ENCODE data around the gene SKA3. TPM values are rescaled to one million over a fixed set of nuclear protein-coding genes. Genes with fewer than 3 reads are reported as not detected.

The SKA3 gene
- total RNA-seq, 2 experiments from 2014 or later, result 39.5 to 41.5 TPM

DNA sequence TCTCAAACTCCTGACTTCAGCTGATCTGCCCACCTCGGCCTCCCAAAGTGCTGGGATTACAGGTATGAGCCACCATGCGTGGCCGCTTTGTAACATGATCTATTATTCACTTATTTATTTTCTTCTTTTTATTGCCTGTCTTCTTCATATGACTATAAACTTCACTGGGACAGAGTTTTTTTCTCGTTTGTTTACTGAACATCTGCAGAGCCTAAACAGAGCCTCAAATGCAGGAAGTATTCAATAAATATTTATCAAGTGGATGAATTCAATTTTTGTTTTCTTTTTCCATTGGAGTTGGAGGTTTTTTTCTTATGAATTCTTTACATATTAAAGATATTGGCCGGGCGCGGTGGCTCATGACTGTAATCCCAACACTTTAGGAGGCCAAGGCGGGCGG, 54.7 kb downstream of the SKA3 start:
- ATAC-seq (no peak), DNase-seq (no peak)
- intact Hi-C loops (cut with micrococcal nuclease), result no loop called here
- H3K36me3 Mint-ChIP-seq (ENCODE audit: low read depth), result no peaks in the 10 kb centered on the region
- no peak overlapping the region for H3K4me3 Mint-ChIP-seq
- CTCF ChIA-PET, result no interaction called here
- no peaks in the 10 kb centered on the region for H3K9me3 Mint-ChIP-seq
- POLR2A ChIA-PET, result no interaction called here
- no peaks in the 10 kb centered on the region for H3K4me1 Mint-ChIP-seq (ENCODE audit: low read depth)
- no peak overlapping the region for H3K27ac Mint-ChIP-seq
- H3K27me3 Mint-ChIP-seq, result no peaks in the 10 kb centered on the region
- TF ChIP-seq, protein P1, sequence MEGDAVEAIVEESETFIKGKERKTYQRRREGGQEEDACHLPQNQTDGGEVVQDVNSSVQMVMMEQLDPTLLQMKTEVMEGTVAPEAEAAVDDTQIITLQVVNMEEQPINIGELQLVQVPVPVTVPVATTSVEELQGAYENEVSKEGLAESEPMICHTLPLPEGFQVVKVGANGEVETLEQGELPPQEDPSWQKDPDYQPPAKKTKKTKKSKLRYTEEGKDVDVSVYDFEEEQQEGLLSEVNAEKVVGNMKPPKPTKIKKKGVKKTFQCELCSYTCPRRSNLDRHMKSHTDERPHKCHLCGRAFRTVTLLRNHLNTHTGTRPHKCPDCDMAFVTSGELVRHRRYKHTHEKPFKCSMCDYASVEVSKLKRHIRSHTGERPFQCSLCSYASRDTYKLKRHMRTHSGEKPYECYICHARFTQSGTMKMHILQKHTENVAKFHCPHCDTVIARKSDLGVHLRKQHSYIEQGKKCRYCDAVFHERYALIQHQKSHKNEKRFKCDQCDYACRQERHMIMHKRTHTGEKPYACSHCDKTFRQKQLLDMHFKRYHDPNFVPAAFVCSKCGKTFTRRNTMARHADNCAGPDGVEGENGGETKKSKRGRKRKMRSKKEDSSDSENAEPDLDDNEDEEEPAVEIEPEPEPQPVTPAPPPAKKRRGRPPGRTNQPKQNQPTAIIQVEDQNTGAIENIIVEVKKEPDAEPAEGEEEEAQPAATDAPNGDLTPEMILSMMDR (IDR thresholded peaks at IDR 0.05), result no peak

DNA sequence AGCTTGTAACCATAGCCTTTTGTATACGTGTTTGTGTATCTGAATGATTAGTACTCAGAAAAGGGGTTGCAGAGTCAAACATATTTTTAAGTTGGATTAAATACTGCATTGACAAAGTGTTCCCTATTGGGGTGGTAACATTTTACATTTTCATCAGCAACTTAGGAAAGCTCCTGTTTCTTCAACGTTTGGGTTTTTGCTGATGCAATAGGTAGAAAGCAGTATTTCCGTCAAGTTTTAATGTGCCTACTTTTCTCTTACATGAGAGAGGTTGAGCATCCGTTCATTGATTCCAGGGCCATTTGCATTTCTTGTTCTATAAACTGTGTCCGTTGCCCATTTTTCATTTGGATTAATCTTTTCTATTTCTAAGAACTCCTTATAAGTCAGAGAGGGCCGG, 56.2 kb downstream of the SKA3 start:
- TF ChIP-seq, protein P1 (IDR thresholded peaks at IDR 0.05), result no peak
- H3K27ac Mint-ChIP-seq, result no peak overlapping the region
- no peaks in the 10 kb centered on the region for H3K9me3 Mint-ChIP-seq
- no peaks in the 10 kb centered on the region for H3K36me3 Mint-ChIP-seq (ENCODE audit: low read depth)
- no peak for ATAC-seq
- H3K4me1 Mint-ChIP-seq (ENCODE audit: low read depth), result no peaks in the 10 kb centered on the region
- H3K4me3 Mint-ChIP-seq, result no peak overlapping the region
- no peak for DNase-seq
- CTCF ChIA-PET, result no interaction called here
- no peaks in the 10 kb centered on the region for H3K27me3 Mint-ChIP-seq
- POLR2A ChIA-PET, result interaction anchor here (0.6 to 0.7 kb wide), 2 partner anchors 190 to 933 kb away, joined by 3 read pairs; no protein-coding TSS in a partner anchor
- intact Hi-C loops (cut with micrococcal nuclease), result no loop called here

DNA sequence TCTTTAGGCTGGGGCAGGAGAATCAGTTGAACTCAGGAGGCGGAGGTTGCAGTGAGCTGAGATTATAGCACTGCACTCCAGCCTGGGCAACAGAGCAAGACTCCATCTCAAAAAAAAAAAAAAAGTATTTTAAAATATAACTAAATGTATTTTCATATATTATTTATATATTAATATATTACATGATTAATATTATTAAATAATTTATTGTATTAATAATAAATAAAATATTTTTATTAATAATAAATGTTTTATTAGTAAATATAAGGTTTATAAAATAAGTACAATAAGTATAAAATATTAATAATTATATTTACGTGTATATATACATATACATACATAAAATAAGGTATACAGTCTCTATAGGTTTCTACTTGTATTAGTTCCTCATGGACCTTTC, 56.8 kb downstream of the SKA3 start:
- ChIA-PET CTCF (no interaction called here), POLR2A (interaction anchor here (0.9 kb wide), 1 partner anchor 29 kb away, joined by 3 read pairs; no protein-coding TSS in a partner anchor)
- Mint-ChIP-seq H3K27me3 (no peaks in the 10 kb centered on the region), H3K36me3 (ENCODE audit: low read depth) (no peaks in the 10 kb centered on the region), H3K4me1 (ENCODE audit: low read depth) (no peaks in the 10 kb centered on the region), H3K4me3 (no peak overlapping the region), H3K9me3 (no peaks in the 10 kb centered on the region), H3K27ac (no peak overlapping the region)
- ATAC-seq (no peak), DNase-seq (no peak)
- intact Hi-C loops (cut with micrococcal nuclease), result no loop called here
- TF ChIP-seq, protein P1 (IDR thresholded peaks at IDR 0.05), result no peak

- no peak for ATAC-seq
- ChIA-PET POLR2A (interaction anchor here (1.0 kb wide), 1 partner anchor 13 kb away, joined by 3 read pairs; no protein-coding TSS in a partner anchor), CTCF (no interaction called here)
- Mint-ChIP-seq H3K27me3 (no peaks in the 10 kb centered on the region), H3K4me1 (ENCODE audit: low read depth) (no peaks in the 10 kb centered on the region), H3K4me3 (no peak overlapping the region), H3K27ac (no peak overlapping the region), H3K36me3 (ENCODE audit: low read depth) (no peaks in the 10 kb centered on the region), H3K9me3 (no peaks in the 10 kb centered on the region)
- intact Hi-C loops (cut with micrococcal nuclease), result no loop called here
- no peak for DNase-seq
- TF ChIP-seq, protein P1 (IDR thresholded peaks at IDR 0.05), result no peak
These were observed 58.2 kb downstream of the SKA3 start for GRCh38 chr13:21118180-21118579.

GRCh38 chr13:21117104-21117809, 59.1 kb downstream of the SKA3 start:
- Mint-ChIP-seq H3K9me3 (no peaks in the 10 kb centered on the region), H3K27me3 (no peaks in the 10 kb centered on the region), H3K36me3 (ENCODE audit: low read depth) (no peaks in the 10 kb centered on the region), H3K4me1 (ENCODE audit: low read depth) (no peaks in the 10 kb centered on the region), H3K4me3 (no peak overlapping the region), H3K27ac (no peak overlapping the region)
- DNase-seq (no peak), ATAC-seq (no peak)
- POLR2A ChIA-PET, result interaction anchor here (1.0 kb wide), 1 partner anchor 14 kb away, joined by 3 read pairs; no protein-coding TSS in a partner anchor
- TF ChIP-seq, protein P1 (IDR thresholded peaks at IDR 0.05), result no peak
- intact Hi-C loops (cut with micrococcal nuclease), result no loop called here
- CTCF ChIA-PET, result no interaction called here
